ENCODE data around the gene CDKN1B. TPM values are rescaled to one million over a fixed set of nuclear protein-coding genes. Genes with fewer than 3 reads are reported as not detected.

Gene CDKN1B
- polyA plus RNA-seq = 10 to 100 TPM in 2 of 3 donors, 1 to 10 TPM in 1; 4.4 to 17.6 (median 17.4) TPM

- peaks cover 20 to 38% (median 31%) of the 10 kb centered on the region in 3 donors for H3K36me3 Mint-ChIP-seq
- H3K4me3 Mint-ChIP-seq = peak within 1 kb of the TSS; percentile 97 to 99 (median 99)
- H3K9me3 Mint-ChIP-seq = no peaks in the 10 kb centered on the region
Measured at GRCh38 chr12:12716793-12717585, at the start of gene CDKN1B. Gene CDKN1B (plus strand): TSS chr12:12717368. CDS start chr12:12717840, 472 bp downstream.

GRCh38 chr12:12668005-12668404 is 49.2 kb upstream of the CDKN1B start:
- no peaks in the 10 kb centered on the region for H3K9me3 Mint-ChIP-seq
- H3K4me1 Mint-ChIP-seq = no peaks in the 10 kb centered on the region
- no peak for DNase-seq
- H3K27ac Mint-ChIP-seq = no peak overlapping the region
- H3K36me3 Mint-ChIP-seq = peaks cover 0 to 3% (median 0%) of the 10 kb centered on the region in 3 donors
- H3K4me3 Mint-ChIP-seq = no peak overlapping the region
- H3K27me3 Mint-ChIP-seq (ENCODE audit: low read depth in 3 of 3) = peaks cover 0 to 1% (median 0%) of the 10 kb centered on the region in 3 donors

More at GRCh38 chr12:12716793-12717585, at the start of gene CDKN1B:
- peak; percentile 82 to 88 (median 86) for DNase-seq
- H3K27me3 Mint-ChIP-seq (ENCODE audit: low read depth in 3 of 3) = peaks cover 10 to 24% (median 19%) of the 10 kb centered on the region in 3 donors
- H3K27ac Mint-ChIP-seq = peak within 1 kb of the TSS; percentile 93 to 100 (median 98)
- peaks cover 72 to 73% of the 10 kb centered on the region in 2 donors for H3K4me1 Mint-ChIP-seq

GRCh38 chr12:12669020-12669419 is 48.1 kb upstream of the CDKN1B start:
- no peaks in the 10 kb centered on the region for H3K4me1 Mint-ChIP-seq
- no peak overlapping the region for H3K4me3 Mint-ChIP-seq
- no peak overlapping the region for H3K27ac Mint-ChIP-seq
- peaks cover 0 to 1% (median 0%) of the 10 kb centered on the region in 3 donors for H3K27me3 Mint-ChIP-seq (ENCODE audit: low read depth in 3 of 3)
- H3K9me3 Mint-ChIP-seq = no peaks in the 10 kb centered on the region
- no peak for DNase-seq
- peaks cover 0 to 3% (median 0%) of the 10 kb centered on the region in 3 donors for H3K36me3 Mint-ChIP-seq

DNA sequence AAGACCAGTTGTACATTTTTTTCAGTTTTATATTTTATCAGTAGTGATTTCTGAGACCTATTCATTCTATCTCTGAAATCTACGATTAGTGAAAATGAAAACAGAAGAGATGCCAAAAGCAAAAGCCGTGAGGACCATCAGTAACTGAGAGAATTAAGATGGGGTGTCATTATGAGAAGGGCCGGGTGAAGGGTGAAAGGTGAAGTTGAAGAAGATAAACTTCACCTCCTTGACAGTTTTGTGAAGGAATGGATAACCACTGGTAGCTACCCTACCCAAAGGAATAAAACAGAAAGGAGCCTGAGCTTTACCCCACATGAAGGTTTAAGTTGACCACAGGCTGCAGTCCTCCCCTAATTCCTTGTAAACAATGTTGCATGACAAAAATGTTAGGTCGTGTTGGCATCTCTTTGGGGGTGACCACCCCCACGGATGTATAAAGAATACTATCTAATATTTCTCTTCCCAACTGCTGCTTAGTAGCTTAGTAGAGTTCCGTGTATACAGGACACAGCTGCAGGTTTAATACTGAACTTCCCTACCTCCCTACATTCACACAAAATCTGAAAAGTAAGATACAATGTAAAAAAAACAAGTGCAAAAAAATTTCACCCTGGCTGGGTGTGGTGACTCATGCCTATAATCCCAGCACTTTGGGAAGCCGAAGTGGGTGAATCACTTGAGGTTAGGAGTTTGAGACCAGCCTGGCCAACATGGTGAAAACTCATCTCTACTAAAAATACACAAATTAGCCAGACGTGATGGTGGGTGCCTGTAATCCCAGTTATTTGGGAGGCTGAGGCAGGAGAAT is 45.1 kb upstream of the CDKN1B start:
- no peak for DNase-seq
- Mint-ChIP-seq H3K36me3 (peaks cover 0 to 3% (median 0%) of the 10 kb centered on the region in 3 donors), H3K4me3 (no peak overlapping the region), H3K27ac (no peak overlapping the region), H3K4me1 (no peaks in the 10 kb centered on the region), H3K27me3 (ENCODE audit: low read depth in 3 of 3) (peaks cover 0 to 1% (median 0%) of the 10 kb centered on the region in 3 donors), H3K9me3 (no peaks in the 10 kb centered on the region)

- H3K36me3 Mint-ChIP-seq = peaks cover 0 to 3% (median 0%) of the 10 kb centered on the region in 3 donors
- no peak overlapping the region for H3K4me3 Mint-ChIP-seq
- no peak overlapping the region for H3K27ac Mint-ChIP-seq
- H3K4me1 Mint-ChIP-seq = no peaks in the 10 kb centered on the region
- H3K9me3 Mint-ChIP-seq = no peaks in the 10 kb centered on the region
- peaks cover 0 to 1% (median 0%) of the 10 kb centered on the region in 3 donors for H3K27me3 Mint-ChIP-seq (ENCODE audit: low read depth in 3 of 3)
- DNase-seq = no peak
Measured at GRCh38 chr12:12673296-12673695, 43.9 kb upstream of the CDKN1B start.

- no peak for DNase-seq
- H3K36me3 Mint-ChIP-seq = no peaks in the 10 kb centered on the region
- H3K4me3 Mint-ChIP-seq = no peak overlapping the region
- H3K27me3 Mint-ChIP-seq (ENCODE audit: low read depth in 3 of 3) = peaks cover 0 to 2% (median 2%) of the 10 kb centered on the region in 3 donors
- no peaks in the 10 kb centered on the region for H3K4me1 Mint-ChIP-seq
- peak overlapping the region in 1 of 6 donors; percentile 38 for H3K27ac Mint-ChIP-seq
- no peaks in the 10 kb centered on the region for H3K9me3 Mint-ChIP-seq
Measured at GRCh38 chr12:12676605-12677004, 40.6 kb upstream of the CDKN1B start.

GRCh38 chr12:12681061-12681765 is 36.0 kb upstream of the CDKN1B start:
- DNase-seq = no peak
- Mint-ChIP-seq H3K27ac (no peak overlapping the region), H3K36me3 (no peaks in the 10 kb centered on the region), H3K4me3 (no peak overlapping the region), H3K27me3 (ENCODE audit: low read depth in 3 of 3) (peaks cover 0 to 4% (median 2%) of the 10 kb centered on the region in 3 donors), H3K4me1 (no peaks in the 10 kb centered on the region), H3K9me3 (no peaks in the 10 kb centered on the region)

- H3K9me3 Mint-ChIP-seq = no peaks in the 10 kb centered on the region
- H3K27me3 Mint-ChIP-seq (ENCODE audit: low read depth in 3 of 3) = peaks cover 0 to 4% (median 2%) of the 10 kb centered on the region in 3 donors
- H3K27ac Mint-ChIP-seq = no peak overlapping the region
- H3K4me3 Mint-ChIP-seq = no peak overlapping the region
- no peaks in the 10 kb centered on the region for H3K36me3 Mint-ChIP-seq
- no peak for DNase-seq
- H3K4me1 Mint-ChIP-seq = no peaks in the 10 kb centered on the region
Measured at GRCh38 chr12:12682284-12682683, 34.9 kb upstream of the CDKN1B start.

DNA sequence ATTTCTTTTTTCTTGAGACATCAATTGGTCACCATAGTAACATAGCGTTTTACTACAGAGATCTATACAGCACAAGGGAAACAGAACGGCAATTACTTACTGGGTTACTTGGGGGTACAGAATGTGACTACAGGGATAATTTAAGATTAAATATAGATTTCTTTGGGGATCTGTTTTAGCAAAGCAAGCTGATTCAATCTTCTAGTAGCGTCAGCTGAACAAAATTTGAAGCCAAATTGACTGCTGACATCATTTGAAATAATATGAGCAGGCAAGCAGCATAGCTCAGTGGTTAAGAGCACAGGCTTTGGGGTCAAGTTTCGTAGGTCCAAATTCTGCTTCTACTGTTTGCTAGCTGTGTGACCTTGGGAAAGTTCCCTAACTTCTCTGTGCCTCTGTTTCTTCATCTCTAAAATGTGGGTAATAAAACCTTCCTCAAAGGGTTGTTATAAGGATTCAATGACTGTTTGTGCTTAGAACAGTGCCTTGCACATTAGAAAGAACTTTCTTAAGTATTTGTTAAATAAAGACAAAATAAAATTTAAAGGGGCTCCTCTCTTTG is 34.0 kb upstream of the CDKN1B start:
- no peak overlapping the region for H3K27ac Mint-ChIP-seq
- no peaks in the 10 kb centered on the region for H3K4me1 Mint-ChIP-seq
- no peaks in the 10 kb centered on the region for H3K9me3 Mint-ChIP-seq
- no peak overlapping the region for H3K4me3 Mint-ChIP-seq
- DNase-seq = no peak
- H3K27me3 Mint-ChIP-seq (ENCODE audit: low read depth in 3 of 3) = peaks cover 0 to 4% (median 2%) of the 10 kb centered on the region in 3 donors
- H3K36me3 Mint-ChIP-seq = no peaks in the 10 kb centered on the region

DNA sequence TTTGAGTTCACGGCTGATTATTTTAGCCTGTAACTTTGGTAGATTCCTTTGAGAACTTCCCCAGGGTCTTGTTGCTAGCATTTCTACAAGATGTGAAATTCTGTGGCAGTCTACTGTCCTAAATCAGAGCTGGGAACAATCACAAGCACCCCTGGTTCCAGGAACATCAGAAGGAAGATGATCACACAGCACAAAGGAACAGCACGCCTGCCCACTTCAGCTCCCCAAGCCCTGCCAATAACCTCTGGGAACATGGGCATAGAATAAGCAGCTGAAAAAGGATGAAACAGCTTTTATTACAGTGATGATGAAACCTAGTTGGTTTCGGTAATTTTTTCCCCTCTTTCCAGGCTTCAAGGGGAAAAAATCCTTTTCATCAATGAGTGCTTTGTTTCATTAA is 33.4 kb upstream of the CDKN1B start:
- Mint-ChIP-seq H3K27ac (no peak overlapping the region), H3K4me1 (no peaks in the 10 kb centered on the region), H3K27me3 (ENCODE audit: low read depth in 3 of 3) (peaks cover 0 to 4% (median 2%) of the 10 kb centered on the region in 3 donors), H3K4me3 (no peak overlapping the region), H3K9me3 (no peaks in the 10 kb centered on the region), H3K36me3 (no peaks in the 10 kb centered on the region)
- DNase-seq = no peak

DNA sequence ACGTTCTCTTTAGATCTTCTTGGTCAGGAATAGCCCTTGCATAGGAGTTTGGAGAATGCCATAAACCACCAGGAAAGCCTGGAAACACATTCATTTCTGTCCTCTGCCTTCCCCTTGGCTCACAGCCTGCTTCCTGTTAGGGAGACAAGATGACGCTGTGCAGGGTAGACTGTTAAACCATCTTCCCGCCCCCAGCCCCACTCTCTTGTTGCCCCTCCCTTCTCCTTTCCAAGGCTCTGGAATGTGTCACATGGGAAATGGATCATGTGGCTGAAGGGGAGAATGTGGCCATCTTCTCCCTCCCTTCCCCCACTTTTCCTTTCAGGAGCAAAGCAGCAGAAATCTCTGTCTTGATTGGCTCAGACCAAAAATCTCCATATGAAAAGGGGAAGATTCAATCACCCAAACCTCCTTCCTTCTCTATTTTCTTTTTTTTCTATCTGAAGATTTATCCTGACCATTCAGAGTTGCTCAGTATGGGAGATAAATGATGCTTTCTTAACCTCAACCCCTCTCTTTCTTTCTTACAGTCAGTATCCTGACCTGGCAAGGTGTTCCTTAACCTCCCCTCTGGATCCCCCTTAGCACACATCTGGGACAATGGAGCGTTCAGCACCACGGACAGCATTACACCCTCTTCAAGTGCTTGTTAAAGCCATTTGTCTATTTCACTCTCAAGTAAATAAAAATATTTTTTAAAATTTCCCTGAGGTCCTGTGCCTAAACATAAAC is 32.6 kb upstream of the CDKN1B start:
- H3K36me3 Mint-ChIP-seq = no peaks in the 10 kb centered on the region
- DNase-seq = no peak
- H3K4me3 Mint-ChIP-seq = no peak overlapping the region
- H3K27ac Mint-ChIP-seq = no peak overlapping the region
- no peaks in the 10 kb centered on the region for H3K9me3 Mint-ChIP-seq
- H3K27me3 Mint-ChIP-seq (ENCODE audit: low read depth in 3 of 3) = peaks cover 2 to 4% (median 2%) of the 10 kb centered on the region in 3 donors
- H3K4me1 Mint-ChIP-seq = no peaks in the 10 kb centered on the region

DNA sequence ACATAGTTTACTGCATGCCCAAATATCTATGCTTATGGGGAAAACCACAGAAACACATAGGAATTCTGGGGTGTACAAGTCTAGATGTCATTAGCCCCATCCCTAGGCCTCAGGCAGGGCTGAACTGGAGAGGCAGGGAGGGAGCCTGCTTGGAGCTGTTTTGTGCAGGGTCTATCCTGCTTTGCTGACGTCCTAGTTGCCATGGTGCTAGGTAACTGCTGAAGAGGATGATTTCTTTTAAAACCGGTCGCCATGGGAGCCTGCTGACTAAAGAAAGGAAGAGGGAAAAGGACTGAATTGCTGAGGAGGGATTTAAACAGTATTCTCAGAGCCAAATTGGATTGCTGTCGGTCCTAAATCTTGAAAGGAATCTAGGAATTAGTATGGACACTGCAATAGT is 31.9 kb upstream of the CDKN1B start:
- DNase-seq = no peak
- Mint-ChIP-seq H3K4me1 (no peaks in the 10 kb centered on the region), H3K9me3 (no peaks in the 10 kb centered on the region), H3K27me3 (ENCODE audit: low read depth in 3 of 3) (peaks cover 2 to 4% (median 2%) of the 10 kb centered on the region in 3 donors), H3K36me3 (no peaks in the 10 kb centered on the region), H3K27ac (no peak overlapping the region), H3K4me3 (no peak overlapping the region)

- DNase-seq = no peak
- no peaks in the 10 kb centered on the region for H3K36me3 Mint-ChIP-seq
- H3K27ac Mint-ChIP-seq = no peak overlapping the region
- no peaks in the 10 kb centered on the region for H3K4me1 Mint-ChIP-seq
- no peaks in the 10 kb centered on the region for H3K9me3 Mint-ChIP-seq
- H3K4me3 Mint-ChIP-seq = no peak overlapping the region
- peaks cover 0 to 2% (median 2%) of the 10 kb centered on the region in 3 donors for H3K27me3 Mint-ChIP-seq (ENCODE audit: low read depth in 3 of 3)
Measured at GRCh38 chr12:12686472-12686871, 30.7 kb upstream of the CDKN1B start.
